Skin of body (tissue), 2 donors: ENCODE measurements around the gene NPIPB8. TPM values are rescaled to one million over a fixed set of nuclear protein-coding genes. Genes with fewer than 3 reads are reported as not detected.
"Not testable (repeated sequence)": the region's sequence is repeated elsewhere in the genome, so short reads cannot be mapped to it uniquely, and the experiment has no call there.

ENCODE experiments used
- DNase-seq: peaks from one replicate; lab custom pipeline; 2025; lab: John Stamatoyannopoulos, UW
- total RNA-seq: library from RNA; depleted of rRNA; stranded (reverse); fragments of >200 nt; gene quantifications from one replicate; pipeline ENCODE4 v1.2.3, GENCODE V29; 2014

The NPIPB8 gene
- total RNA-seq, 1 donor from 2014 or later = 1.7 TPM

DNA sequence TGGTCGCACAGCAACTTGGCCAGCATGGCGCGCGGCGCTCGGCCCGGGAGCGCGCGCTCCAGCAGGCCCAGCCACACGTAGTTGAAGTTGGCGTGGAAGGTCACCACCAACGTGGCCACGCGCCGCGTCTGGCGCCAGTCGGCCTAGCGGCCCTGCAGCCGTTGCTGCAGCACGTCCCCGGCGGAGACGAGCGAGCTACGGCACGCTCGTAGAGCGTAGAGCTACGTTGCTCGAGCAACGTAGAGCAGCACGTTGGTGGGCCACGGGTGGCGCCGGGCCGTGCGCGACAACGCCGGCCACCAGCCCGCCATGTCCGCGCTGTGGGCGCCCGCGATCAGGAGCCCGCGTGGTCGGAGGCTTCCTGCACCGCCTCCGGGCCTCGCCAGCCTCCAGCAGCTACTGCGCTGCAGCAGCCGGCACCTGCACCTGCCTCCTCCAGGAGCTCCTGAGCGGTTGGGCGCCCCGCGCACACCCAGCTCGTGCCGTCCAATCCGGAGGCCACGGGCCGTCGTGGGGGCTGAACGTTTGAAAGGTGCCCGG is 14.6 kb upstream of the NPIPB8 start:
- DNase-seq = no peak

DNA sequence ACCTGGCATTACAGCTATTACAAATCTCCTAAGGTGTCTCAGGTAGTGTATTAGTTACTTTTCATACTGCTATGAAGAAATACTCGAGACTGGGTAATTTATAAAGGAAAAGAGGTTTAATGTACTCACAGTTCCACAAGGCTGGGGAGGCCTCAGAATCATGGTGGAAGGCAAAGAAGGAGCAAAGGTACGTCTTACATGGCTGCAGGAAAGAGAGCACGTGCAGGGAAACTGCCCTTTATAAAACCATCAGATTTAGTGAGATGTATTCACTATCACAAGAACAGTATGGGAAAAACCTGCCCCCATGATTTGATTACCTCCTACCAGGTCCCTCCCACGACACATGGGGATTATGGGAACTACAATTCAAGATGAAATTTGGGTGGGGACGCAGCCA is 7.0 kb upstream of the NPIPB8 start:
- DNase-seq = not testable (repeated sequence)

DNA sequence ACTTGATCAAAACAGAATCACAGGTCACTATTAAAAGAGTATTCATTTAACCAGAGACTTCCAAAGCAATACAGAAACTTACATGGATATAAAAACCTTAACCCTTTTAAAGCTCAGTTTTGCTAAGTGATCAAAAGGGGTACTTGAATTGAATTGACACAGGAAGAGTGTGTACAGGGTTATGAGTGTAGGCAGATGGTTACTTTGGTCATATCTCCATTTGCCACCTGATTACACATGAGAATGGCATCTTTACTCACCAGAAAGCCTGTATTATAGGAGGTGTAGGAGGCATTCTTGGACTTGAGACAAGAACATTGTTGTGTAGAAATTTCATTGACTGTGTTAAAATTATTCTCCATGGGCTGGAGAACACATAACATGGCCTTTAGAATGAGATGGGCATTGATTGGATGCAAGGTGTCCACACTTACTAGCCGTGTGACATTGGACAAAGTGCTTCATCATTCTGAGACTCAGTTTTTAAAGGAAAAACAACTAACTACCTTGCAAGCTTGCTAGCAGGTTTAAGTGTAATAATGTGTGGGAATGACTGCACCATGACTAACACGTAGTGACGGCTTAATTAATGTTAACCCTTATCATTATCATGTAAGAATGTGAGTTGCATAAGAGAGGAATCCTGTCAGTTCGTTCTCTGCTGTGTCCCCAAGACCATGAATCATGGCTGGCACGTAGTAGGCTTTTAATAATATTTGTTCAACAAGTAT is 1.6 kb upstream of the NPIPB8 start:
- not testable (repeated sequence) for DNase-seq

DNA sequence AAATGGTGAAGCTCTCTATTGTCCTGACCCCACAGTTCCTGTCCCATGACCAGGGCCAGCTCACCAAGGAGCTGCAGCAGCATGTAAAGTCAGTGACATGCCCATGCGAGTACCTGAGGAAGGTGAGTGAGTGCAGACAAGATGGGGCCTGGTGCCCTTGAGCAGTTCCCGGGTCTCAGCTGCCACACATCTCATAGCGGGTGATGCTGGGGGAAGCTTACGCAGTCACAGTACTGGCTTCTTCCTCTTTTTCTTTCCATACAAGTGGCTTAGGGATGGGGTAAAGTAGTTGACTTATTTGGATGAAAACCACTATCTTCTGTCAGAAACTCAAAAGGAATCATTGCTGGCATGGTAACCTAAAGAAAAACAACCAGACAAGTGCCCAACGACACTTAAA is 494 bp downstream of the NPIPB8 start:
- not testable (repeated sequence) for DNase-seq

- DNase-seq = not testable (repeated sequence)
These were observed 2.1 kb downstream of the NPIPB8 start for GRCh38 chr16:28639959-28640358.

DNA sequence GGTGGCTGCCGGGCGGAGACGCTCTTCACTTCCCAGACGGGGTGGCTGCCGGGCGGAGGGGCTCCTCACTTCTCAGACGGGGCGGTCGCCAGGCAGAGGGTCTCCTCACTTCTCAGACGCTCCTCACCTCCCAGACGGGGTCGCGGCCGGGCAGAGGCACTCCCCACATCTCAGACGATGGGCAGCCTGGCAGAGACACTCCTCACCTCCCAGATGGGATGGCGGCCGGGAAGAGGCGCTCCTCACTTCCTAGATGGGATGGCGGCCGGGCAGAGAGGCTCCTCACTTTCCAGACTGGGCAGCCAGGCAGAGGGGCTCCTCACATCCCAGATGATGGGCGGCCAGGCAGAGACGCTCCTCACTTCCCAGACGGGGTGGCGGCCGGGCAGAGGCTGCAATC is 28.4 kb downstream of the NPIPB8 start:
- not testable (repeated sequence) for DNase-seq

- DNase-seq = not testable (repeated sequence)
These were observed 29.6 kb downstream of the NPIPB8 start for GRCh38 chr16:28667480-28667879.

GRCh38 chr16:28668199-28668598 is 30.3 kb downstream of the NPIPB8 start:
- not testable (repeated sequence) for DNase-seq

- not testable (repeated sequence) for DNase-seq
These were observed 50.6 kb downstream of the NPIPB8 start for GRCh38 chr16:28688327-28688952.

GRCh38 chr16:28689425-28689824 is 51.6 kb downstream of the NPIPB8 start:
- DNase-seq = not testable (repeated sequence)

GRCh38 chr16:28691722-28692121 is 53.9 kb downstream of the NPIPB8 start:
- not testable (repeated sequence) for DNase-seq

DNA sequence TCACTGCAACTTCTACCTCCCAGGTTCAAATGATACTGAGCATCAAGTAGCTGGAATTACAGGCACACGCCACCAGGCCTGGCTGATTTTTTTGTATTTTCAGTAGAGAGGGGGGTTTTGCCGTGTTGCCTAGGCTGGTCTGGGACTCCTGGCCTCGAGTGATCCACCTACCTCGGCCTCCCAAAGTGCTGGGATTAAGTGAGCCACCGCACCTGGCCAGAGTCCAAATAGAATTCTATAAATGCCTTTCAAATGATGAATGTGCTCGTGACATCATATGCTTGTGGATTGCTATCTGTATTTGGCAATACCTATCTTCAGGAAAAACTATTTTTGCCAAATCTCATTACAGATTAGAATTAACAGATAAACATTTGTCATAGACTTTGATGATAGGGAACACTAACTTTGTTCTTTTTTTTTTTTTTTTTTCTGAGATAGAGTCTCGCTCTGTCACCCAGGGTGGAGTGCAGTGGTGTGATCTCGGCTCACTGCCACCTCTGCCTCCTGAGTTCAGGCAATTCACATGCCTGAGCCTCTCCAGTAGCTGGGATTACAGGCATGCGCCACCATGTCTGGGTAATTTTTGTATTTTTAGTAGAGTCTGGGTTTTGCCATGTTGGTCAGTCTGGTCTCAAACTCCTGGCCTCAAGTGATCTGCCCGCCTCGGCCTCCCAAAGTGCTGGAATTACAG is 55.5 kb downstream of the NPIPB8 start:
- DNase-seq = not testable (repeated sequence)

DNA sequence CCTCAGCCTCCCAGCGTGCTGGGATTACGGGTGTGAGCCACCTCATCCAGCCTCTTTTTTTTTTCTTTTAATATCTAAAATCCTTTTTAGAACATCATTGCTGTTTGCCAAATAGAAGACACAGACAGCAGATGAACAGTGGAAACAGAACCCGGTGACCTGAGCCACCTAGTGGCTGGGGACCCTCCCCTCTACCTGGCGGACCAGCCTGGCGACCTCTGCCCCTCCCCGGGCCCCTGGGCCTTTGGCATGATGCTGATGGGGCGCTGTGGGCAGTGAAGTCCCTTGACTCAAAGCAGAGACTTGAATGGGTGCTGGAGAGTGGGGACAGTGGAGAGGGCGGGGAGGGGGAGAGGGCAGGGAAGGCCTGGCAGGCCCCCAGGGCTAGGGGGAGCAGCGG is 61.9 kb downstream of the NPIPB8 start:
- not testable (repeated sequence) for DNase-seq

DNA sequence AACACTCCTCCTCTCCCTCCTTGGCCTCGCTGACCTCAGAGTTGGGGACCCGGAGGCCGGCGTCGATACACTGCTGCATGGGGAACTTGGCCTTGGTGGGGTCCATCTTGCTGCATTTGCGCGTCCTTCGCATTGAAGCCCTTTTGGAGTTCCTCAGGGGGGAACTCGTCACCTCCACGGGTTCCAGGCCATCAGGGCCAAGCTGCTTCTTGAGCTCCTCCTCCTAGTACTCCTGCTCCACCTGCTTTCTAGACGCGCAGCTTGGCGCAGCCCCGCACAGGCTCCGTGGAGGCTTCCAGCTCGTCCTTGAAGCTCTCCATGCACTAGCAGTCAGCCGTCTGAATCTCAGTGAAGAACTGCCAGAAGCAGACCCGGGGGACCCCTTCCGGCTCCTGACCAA is 62.5 kb downstream of the NPIPB8 start:
- DNase-seq = not testable (repeated sequence)

GRCh38 chr16:28701384-28701783 is 63.5 kb downstream of the NPIPB8 start:
- DNase-seq = not testable (repeated sequence)

- DNase-seq = not testable (repeated sequence)
These were observed 66.4 kb downstream of the NPIPB8 start for GRCh38 chr16:28704246-28704645.

Other genes with a start within 250 kb of the NPIPB8 start
- 59.1 TPM for gene EIF3CL, start 234.2 kb upstream of the NPIPB8 start, total RNA-seq
- not detected for gene NPIPB7, start 165.7 kb upstream of the NPIPB8 start, total RNA-seq
- gene CLN3, start 146.0 kb upstream of the NPIPB8 start, total RNA-seq = 14.6 TPM
- gene APOBR, start 143.4 kb upstream of the NPIPB8 start, total RNA-seq = 1.7 TPM
- gene IL27, start 131.2 kb upstream of the NPIPB8 start, total RNA-seq = not detected
- 8.4 TPM for gene NUPR1, start 99.1 kb upstream of the NPIPB8 start, total RNA-seq
- gene SGF29, start 84.1 kb upstream of the NPIPB8 start, total RNA-seq = 9.4 TPM
- gene SULT1A2, start 41.0 kb upstream of the NPIPB8 start, total RNA-seq = 0.39 TPM
- 12.0 TPM for gene SULT1A1, start 28.0 kb upstream of the NPIPB8 start, total RNA-seq
- 170 TPM for gene EIF3C, start 73.4 kb downstream of the NPIPB8 start, total RNA-seq
- 6.3 TPM for gene NPIPB9, start 113.7 kb downstream of the NPIPB8 start, total RNA-seq
- 48.2 TPM for gene ATXN2L, start 184.9 kb downstream of the NPIPB8 start, total RNA-seq
- gene TUFM, start 208.3 kb downstream of the NPIPB8 start, total RNA-seq = 51.9 TPM
- gene SH2B1, start 225.8 kb downstream of the NPIPB8 start, total RNA-seq = 10.9 TPM
- gene ATP2A1, start 240.4 kb downstream of the NPIPB8 start, total RNA-seq = 64.1 TPM